Measurements from ENCODE around the gene IFRD2. TPM values are rescaled to one million over a fixed set of nuclear protein-coding genes. Genes with fewer than 3 reads are reported as not detected.

IFRD2 gene
- total RNA-seq, 1 experiment from 2014 or later: 111 TPM

DNA sequence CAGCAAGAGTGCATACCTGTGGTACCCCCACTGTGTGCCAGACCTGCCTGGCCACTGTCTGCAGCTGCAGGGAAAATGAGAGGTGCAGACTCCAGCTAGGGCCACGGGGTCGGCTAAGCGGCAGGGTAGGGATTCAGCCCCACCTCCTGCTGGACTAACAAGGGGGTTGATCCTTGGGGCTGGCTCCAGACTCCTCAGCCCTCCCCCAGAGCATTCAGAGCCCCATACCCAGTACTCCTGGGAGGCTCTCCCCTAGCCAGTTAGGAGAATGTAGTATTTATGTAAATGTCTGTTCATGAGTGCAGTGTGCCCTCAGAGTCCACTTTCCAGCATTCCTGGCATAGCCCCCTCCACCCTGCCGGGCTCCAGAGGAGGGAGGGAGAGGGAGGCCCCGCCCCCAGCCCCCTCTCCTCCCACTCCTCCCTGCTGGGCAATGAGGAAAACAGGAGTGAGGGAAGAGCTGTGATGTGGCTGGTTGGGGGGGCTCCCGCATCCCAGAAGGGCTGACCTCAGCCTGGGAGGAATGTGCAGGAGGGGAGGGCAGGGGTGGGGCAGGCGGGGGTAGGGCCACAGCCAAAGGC lies 27.8 kb downstream of the IFRD2 start:
- no TSS peak for BruUV-seq (replicated peaks)
- no peak for ATAC-seq
- CTCF ChIA-PET: interaction anchor here (0.7 kb wide), 1 partner anchor 64 kb away, joined by 4 read pairs; no protein-coding TSS in a partner anchor
- POLR2A ChIA-PET: interaction anchor here (0.5 kb wide), 1 partner anchor 64 kb away, joined by 5 read pairs; no protein-coding TSS in a partner anchor
- H3K4me3 ChIP-seq (ENCODE audit: low read depth in 2 of 2, low read length in 2 of 2): no peak overlapping the region
- no peaks in the 10 kb centered on the region for H3K36me3 ChIP-seq (ENCODE audit: control insufficient read depth, insufficient read depth, low read length)
- in situ Hi-C loops (cut with HindIII; ENCODE audit: low pct_unique_long_range_greater_than_20kb, low sequenced_read_pairs) (no loop called here), intact Hi-C loops (cut with micrococcal nuclease; ENCODE audit: unreplicated experiment) (loop anchor here (10.0 kb wide), 1 partner anchor 70 kb away; the partner anchor contains the start of gene GNAT1)
- peaks cover 10% of the 10 kb centered on the region for H3K4me1 ChIP-seq (ENCODE audit: control insufficient read depth, insufficient read depth, low read length)
- DNase-seq (ENCODE audit: low read depth, low spot score): no peak
- no peaks in the 10 kb centered on the region for H3K27me3 ChIP-seq (ENCODE audit: control insufficient read depth, insufficient read depth, low read length)
- no peak overlapping the region for H3K27ac ChIP-seq (ENCODE audit: low read length)
- TF ChIP-seq SIN3A (IDR thresholded peaks at IDR 0.05; ENCODE audit: borderline replicate concordance, insufficient read depth, low read depth, low read length) (no peak), POLR2AphosphoS5 (IDR thresholded peaks at IDR 0.05; ENCODE audit: low read depth, low read length) (no peak), TCF7L2 (IDR thresholded peaks at IDR 0.05; ENCODE audit: low read depth, low read length) (no peak)
- TF ChIP-seq, protein P1, sequence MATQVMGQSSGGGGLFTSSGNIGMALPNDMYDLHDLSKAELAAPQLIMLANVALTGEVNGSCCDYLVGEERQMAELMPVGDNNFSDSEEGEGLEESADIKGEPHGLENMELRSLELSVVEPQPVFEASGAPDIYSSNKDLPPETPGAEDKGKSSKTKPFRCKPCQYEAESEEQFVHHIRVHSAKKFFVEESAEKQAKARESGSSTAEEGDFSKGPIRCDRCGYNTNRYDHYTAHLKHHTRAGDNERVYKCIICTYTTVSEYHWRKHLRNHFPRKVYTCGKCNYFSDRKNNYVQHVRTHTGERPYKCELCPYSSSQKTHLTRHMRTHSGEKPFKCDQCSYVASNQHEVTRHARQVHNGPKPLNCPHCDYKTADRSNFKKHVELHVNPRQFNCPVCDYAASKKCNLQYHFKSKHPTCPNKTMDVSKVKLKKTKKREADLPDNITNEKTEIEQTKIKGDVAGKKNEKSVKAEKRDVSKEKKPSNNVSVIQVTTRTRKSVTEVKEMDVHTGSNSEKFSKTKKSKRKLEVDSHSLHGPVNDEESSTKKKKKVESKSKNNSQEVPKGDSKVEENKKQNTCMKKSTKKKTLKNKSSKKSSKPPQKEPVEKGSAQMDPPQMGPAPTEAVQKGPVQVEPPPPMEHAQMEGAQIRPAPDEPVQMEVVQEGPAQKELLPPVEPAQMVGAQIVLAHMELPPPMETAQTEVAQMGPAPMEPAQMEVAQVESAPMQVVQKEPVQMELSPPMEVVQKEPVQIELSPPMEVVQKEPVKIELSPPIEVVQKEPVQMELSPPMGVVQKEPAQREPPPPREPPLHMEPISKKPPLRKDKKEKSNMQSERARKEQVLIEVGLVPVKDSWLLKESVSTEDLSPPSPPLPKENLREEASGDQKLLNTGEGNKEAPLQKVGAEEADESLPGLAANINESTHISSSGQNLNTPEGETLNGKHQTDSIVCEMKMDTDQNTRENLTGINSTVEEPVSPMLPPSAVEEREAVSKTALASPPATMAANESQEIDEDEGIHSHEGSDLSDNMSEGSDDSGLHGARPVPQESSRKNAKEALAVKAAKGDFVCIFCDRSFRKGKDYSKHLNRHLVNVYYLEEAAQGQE (IDR thresholded peaks at IDR 0.05; ENCODE audit: insufficient read depth in 1 of 2, low read depth in 2 of 2, low read length in 1 of 2): no peak
- TF ChIP-seq, protein P2, sequence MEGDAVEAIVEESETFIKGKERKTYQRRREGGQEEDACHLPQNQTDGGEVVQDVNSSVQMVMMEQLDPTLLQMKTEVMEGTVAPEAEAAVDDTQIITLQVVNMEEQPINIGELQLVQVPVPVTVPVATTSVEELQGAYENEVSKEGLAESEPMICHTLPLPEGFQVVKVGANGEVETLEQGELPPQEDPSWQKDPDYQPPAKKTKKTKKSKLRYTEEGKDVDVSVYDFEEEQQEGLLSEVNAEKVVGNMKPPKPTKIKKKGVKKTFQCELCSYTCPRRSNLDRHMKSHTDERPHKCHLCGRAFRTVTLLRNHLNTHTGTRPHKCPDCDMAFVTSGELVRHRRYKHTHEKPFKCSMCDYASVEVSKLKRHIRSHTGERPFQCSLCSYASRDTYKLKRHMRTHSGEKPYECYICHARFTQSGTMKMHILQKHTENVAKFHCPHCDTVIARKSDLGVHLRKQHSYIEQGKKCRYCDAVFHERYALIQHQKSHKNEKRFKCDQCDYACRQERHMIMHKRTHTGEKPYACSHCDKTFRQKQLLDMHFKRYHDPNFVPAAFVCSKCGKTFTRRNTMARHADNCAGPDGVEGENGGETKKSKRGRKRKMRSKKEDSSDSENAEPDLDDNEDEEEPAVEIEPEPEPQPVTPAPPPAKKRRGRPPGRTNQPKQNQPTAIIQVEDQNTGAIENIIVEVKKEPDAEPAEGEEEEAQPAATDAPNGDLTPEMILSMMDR (IDR thresholded peaks at IDR 0.05): no peak
- no peaks in the 10 kb centered on the region for H3K9me3 ChIP-seq (ENCODE audit: control insufficient read depth, insufficient read depth, low read depth, low read length)

DNA sequence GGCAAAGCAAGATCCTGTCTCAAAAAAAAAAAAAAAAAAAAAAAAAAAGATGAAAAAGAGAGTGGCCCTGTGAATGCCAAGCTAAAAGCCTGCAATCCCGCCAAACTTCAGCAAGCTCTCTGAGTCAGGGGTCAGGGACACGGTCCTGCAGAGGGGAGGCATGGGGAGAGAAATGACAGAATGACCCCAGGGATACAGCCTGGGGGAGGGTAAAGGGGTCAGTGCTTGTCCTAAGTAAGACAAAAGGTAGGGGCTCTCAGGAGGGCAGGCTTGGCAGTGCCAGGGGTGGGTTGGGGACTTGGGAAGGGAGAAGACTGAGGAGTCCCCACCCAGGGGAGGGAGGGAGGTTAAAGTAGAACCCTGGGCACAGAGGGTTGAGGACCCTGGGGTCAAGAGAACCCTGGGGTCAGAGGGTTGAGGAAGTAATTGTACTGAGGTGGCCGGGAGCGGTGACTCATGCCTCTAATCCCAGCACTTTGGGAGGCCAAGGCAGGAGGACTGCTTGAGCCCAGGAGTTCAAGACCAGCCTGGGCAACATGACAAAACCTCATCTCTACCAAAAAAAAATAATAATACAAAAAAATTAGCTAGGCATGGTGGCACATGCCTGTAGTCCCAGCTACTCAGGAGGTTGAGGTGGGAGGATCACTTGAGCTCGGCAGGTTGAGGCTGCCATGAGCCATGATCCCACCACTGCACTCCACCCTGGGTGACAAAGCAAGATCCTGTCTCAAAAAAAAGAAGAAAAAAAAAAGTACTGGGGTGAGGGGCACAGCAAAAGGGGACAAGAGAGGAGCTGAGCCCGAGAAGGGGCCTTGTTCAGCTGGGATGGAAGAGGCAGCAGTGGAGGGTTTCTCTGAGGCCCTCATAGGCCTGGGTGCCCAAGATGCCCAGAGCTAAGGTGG lies 28.5 kb downstream of the IFRD2 start:
- ChIA-PET CTCF (no interaction called here), POLR2A (interaction anchor here (0.5 kb wide), 1 partner anchor 65 kb away, joined by 5 read pairs; no protein-coding TSS in a partner anchor)
- no peaks in the 10 kb centered on the region for H3K36me3 ChIP-seq (ENCODE audit: control insufficient read depth, insufficient read depth, low read length)
- intact Hi-C loops (cut with micrococcal nuclease; ENCODE audit: unreplicated experiment): loop anchor here (10.0 kb wide), 1 partner anchor 69 kb away; the partner anchor contains the start of gene GNAT1
- DNase-seq (ENCODE audit: low read depth, low spot score) (no peak), ATAC-seq (no peak)
- no peaks in the 10 kb centered on the region for H3K9me3 ChIP-seq (ENCODE audit: control insufficient read depth, insufficient read depth, low read depth, low read length)
- peaks cover 9% of the 10 kb centered on the region for H3K4me1 ChIP-seq (ENCODE audit: control insufficient read depth, insufficient read depth, low read length)
- no peak overlapping the region for H3K27ac ChIP-seq (ENCODE audit: low read length)
- H3K27me3 ChIP-seq (ENCODE audit: control insufficient read depth, insufficient read depth, low read length): no peaks in the 10 kb centered on the region
- TF ChIP-seq POLR2AphosphoS5 (IDR thresholded peaks at IDR 0.05; ENCODE audit: low read depth, low read length) (no peak), TCF7L2 (IDR thresholded peaks at IDR 0.05; ENCODE audit: low read depth, low read length) (no peak), SIN3A (IDR thresholded peaks at IDR 0.05; ENCODE audit: borderline replicate concordance, insufficient read depth, low read depth, low read length) (no peak)
- TF ChIP-seq, protein P1 (IDR thresholded peaks at IDR 0.05; ENCODE audit: insufficient read depth in 1 of 2, low read depth in 2 of 2, low read length in 1 of 2): no peak
- TF ChIP-seq, protein P2 (IDR thresholded peaks at IDR 0.05): no peak
- no TSS peak for BruUV-seq (replicated peaks)
- in situ Hi-C loops (cut with HindIII; ENCODE audit: low pct_unique_long_range_greater_than_20kb, low sequenced_read_pairs): no loop called here
- no peak overlapping the region for H3K4me3 ChIP-seq (ENCODE audit: low read depth in 2 of 2, low read length in 2 of 2)

All from Panc1 (cell line).